ENCODE data around the gene DPP6.

The DPP6 gene

GRCh38 chr7:154781369-154782303, 729.4 kb downstream of the DPP6 start:
- no peak for DNase-seq

- no peak for DNase-seq
Observed at GRCh38 chr7:154783281-154783909, 731.2 kb downstream of the DPP6 start.

- DNase-seq = no peak
Observed at GRCh38 chr7:154785898-154786297, 733.7 kb downstream of the DPP6 start.

GRCh38 chr7:154789404-154789803, 737.2 kb downstream of the DPP6 start:
- no peak for DNase-seq

GRCh38 chr7:154791611-154792010, 739.4 kb downstream of the DPP6 start:
- no peak for DNase-seq

- no peak for DNase-seq
Observed at GRCh38 chr7:154792436-154793055, 740.3 kb downstream of the DPP6 start.

- no peak for DNase-seq
Observed at GRCh38 chr7:154794147-154794780, 742.1 kb downstream of the DPP6 start.

- no peak for DNase-seq
Observed at GRCh38 chr7:154795014-154795413, 742.8 kb downstream of the DPP6 start.

GRCh38 chr7:154795437-154795836, 743.2 kb downstream of the DPP6 start:
- no peak for DNase-seq

GRCh38 chr7:154804449-154804848, 752.3 kb downstream of the DPP6 start:
- DNase-seq = no peak

GRCh38 chr7:154812027-154812426, 759.8 kb downstream of the DPP6 start:
- DNase-seq = no peak

- no peak for DNase-seq
Observed at GRCh38 chr7:154817224-154817896, 765.2 kb downstream of the DPP6 start.

GRCh38 chr7:154827007-154827406, 774.8 kb downstream of the DPP6 start:
- no peak for DNase-seq

- no peak for DNase-seq
Observed at GRCh38 chr7:154832557-154833138, 780.5 kb downstream of the DPP6 start.

GRCh38 chr7:154836021-154836448, 783.8 kb downstream of the DPP6 start:
- no peak for DNase-seq

- no peak for DNase-seq
Observed at GRCh38 chr7:154837087-154837486, 784.9 kb downstream of the DPP6 start.

GRCh38 chr7:154837622-154838021, 785.4 kb downstream of the DPP6 start:
- DNase-seq = no peak

GRCh38 chr7:154840086-154840485, 787.9 kb downstream of the DPP6 start:
- no peak for DNase-seq

- DNase-seq = no peak
Observed at GRCh38 chr7:154841731-154842331, 789.6 kb downstream of the DPP6 start.

GRCh38 chr7:154842591-154842990, 790.4 kb downstream of the DPP6 start:
- no peak for DNase-seq

- no peak for DNase-seq
Observed at GRCh38 chr7:154843670-154844237, 791.6 kb downstream of the DPP6 start.
